Esophagus squamous epithelium (tissue), 4 donors: ENCODE results near the gene ZNF608.

ENCODE experiments used
- POLR2A ChIP-seq, 4 donors: fragments of 450-650 bp; IDR thresholded peaks; one replicate each; pipeline ENCODE4 v1.6.1; 2017; ENCODE audit warnings: antibody characterized with exemption in 4 of 4, mild to moderate bottlenecking in 4 of 4, moderate library complexity in 3 of 4
- TF ChIP-seq, protein P1 (sequence below), 6 experiments: fragments of 450-650 bp in 4 of 6; fragments of 200-600 bp in 2 of 6; sonication (generic) in 2 of 6; IDR thresholded peaks; one replicate each; pipeline ENCODE4 v1.5.1; 2016 to 2019; ENCODE audit warnings: antibody characterized with exemption in 6 of 6, mild to moderate bottlenecking in 4 of 6, moderate library complexity in 4 of 6

- TF ChIP-seq, protein P1, sequence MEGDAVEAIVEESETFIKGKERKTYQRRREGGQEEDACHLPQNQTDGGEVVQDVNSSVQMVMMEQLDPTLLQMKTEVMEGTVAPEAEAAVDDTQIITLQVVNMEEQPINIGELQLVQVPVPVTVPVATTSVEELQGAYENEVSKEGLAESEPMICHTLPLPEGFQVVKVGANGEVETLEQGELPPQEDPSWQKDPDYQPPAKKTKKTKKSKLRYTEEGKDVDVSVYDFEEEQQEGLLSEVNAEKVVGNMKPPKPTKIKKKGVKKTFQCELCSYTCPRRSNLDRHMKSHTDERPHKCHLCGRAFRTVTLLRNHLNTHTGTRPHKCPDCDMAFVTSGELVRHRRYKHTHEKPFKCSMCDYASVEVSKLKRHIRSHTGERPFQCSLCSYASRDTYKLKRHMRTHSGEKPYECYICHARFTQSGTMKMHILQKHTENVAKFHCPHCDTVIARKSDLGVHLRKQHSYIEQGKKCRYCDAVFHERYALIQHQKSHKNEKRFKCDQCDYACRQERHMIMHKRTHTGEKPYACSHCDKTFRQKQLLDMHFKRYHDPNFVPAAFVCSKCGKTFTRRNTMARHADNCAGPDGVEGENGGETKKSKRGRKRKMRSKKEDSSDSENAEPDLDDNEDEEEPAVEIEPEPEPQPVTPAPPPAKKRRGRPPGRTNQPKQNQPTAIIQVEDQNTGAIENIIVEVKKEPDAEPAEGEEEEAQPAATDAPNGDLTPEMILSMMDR (IDR thresholded peaks at IDR 0.05): no peak
- no peak for TF ChIP-seq POLR2A (IDR thresholded peaks at IDR 0.05)
Measured at GRCh38 chr5:124752854-124753720, 6.6 kb upstream of the ZNF608 start.
